C1 segment of cervical spinal cord (tissue), 14 donors: ENCODE measurements around the gene COL4A2.

Experiments
- DNase-seq, 14 donors: peaks; one replicate each; lab custom pipeline; 2025; lab: John Stamatoyannopoulos, UW

COL4A2 gene

GRCh38 chr13:110402299-110403069, 95.4 kb downstream of the COL4A2 start:
- DNase-seq: no peak

DNA sequence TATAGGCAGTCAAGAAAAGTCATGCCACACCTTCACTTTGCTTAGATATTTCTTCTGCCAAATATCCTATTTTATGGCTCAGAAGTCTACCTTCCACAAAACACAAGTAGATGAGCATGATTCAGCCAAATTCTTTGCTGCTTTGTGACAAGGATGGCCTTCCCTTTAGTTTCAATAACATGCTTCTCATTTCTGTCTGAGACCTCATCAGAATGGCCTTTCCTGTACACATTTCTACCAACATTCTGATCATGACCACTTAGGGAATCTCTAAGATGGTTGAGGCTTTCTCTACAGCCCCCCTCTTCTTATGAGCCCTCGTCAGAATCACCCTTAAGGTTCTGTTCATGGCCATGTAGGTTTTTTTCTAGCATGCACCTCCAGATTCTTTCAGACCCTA, 96.2 kb downstream of the COL4A2 start:
- DNase-seq: no peak

DNA sequence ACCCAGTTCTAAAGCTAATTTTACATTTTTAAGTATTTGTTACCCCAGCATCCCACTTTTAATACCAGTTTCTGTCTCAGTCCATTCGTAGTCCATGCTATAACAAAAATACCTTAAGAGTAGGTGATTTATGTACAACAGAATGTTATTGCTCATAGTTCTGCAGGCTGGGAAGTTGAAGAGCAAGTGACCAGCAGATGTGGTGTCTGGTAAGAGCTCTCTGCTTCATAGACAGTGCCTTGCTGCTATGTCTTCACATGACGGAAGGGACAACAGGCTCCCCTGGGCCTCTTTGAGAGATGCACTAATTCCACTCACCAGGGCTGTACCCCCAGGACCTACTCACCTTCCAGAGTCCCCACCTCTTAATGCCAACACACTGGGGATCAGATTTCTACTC, 96.6 kb downstream of the COL4A2 start:
- DNase-seq: no peak

- DNase-seq: no peak
Observed at GRCh38 chr13:110404321-110404720, 97.2 kb downstream of the COL4A2 start.

DNA sequence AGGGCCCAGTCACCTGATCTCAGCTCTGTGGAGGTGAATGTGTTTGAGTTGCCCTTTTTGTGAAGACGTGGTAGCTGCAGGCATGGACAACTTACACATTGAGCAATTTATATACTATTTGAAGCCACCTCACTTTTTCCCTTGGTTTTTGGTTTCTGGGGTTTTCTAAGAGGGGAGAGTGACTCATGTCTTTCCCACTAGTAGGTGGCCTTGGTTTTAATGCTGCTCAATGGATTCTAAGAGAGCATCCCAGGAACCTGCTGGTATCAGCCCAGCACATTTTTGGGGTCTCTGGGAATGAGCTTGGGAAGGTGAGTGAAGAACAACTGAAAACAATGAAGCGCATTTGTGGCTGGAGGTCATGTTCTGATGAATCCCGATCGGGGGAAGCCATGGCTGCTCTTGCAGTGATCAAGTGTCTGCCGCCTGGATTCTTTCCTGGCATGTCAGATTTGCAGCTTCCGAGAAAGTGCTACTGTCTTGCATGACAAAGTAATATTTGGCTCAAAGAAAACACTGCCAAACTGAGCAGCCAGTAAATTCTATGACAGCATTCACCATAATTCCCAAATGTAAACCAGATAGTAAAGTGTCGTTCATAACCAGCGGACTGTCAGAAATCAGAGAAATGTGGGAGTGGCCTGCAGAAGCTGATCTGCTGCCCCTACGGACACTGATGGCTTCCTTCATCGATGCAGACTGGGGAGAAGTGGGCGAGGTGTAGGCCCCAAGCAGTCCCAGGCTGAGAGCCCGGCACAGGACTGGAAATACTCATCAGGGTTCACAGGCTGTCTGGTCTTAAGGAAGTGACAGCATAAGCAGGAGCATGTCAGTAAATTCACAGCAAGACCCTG, 98.7 kb downstream of the COL4A2 start:
- DNase-seq: no peak

GRCh38 chr13:110407021-110407420, 99.9 kb downstream of the COL4A2 start:
- no peak for DNase-seq

DNA sequence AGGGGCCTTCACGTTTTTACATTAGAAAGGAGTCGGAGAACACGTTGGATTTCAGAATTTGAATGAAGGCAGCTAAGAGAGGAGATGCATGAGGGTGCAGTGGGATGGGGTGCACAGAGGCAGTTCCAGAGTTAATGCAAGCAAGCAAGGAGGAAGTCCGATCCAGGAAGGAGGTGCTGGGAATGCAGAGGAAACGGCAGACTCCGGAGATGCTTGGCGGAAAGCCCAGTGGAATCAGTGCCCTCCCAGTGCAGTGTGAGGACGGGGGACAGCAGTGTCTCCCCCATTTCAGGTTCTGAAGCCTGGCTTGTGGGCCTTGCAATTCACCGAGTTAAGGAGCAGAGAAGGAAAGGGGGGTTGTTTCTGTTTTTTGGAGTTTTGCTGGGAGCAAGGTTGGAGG, 100.4 kb downstream of the COL4A2 start:
- DNase-seq: no peak

- no peak for DNase-seq
Observed at GRCh38 chr13:110408286-110408685, 101.2 kb downstream of the COL4A2 start.

DNA sequence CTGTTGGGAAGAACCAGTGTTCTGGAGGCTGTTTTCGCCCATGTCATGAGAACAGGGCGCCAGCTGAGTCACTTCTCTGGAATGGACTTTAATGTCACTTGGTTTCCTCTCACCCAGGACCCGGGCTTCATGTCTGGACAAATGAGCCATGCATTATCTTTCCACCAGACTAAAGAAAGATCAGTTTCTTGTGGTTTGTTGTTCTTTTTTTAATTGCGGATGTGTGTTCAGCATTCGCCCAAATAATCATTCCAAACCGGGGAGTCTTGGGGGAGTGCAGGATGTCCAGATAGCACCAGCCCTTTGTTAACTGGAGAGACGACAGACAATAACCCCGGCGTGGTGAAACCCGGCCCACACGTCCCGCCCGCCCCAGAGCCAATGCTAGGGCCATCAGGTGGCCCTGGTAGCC, 102.5 kb downstream of the COL4A2 start:
- DNase-seq: no peak

DNA sequence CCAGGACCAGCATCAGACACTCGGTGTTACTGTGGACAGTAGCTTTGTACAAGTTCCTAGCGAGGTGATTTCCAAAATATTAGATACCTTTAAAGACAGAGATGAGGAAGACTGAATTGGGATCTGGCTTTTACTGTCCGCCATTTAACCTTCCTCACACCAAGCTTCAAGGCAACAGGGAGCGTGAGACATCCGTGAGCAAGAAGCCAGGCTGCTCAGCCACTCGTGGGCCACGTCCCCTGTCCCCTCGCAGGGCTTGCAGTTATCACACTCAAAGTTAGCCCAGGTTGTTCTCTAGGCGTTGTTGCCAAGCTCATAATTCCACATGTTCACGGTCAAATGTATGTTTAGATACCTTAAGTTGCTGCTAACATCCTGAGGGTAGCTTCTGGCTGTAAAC, 102.9 kb downstream of the COL4A2 start:
- DNase-seq: no peak

- no peak for DNase-seq
Observed at GRCh38 chr13:110410936-110411687, 104.0 kb downstream of the COL4A2 start.

GRCh38 chr13:110411688-110412059, 104.6 kb downstream of the COL4A2 start:
- no peak for DNase-seq

- DNase-seq: peak in 13 of 14 donors; percentile 4 to 81 (median 63)
Observed at GRCh38 chr13:110412132-110412914, 105.2 kb downstream of the COL4A2 start.

DNA sequence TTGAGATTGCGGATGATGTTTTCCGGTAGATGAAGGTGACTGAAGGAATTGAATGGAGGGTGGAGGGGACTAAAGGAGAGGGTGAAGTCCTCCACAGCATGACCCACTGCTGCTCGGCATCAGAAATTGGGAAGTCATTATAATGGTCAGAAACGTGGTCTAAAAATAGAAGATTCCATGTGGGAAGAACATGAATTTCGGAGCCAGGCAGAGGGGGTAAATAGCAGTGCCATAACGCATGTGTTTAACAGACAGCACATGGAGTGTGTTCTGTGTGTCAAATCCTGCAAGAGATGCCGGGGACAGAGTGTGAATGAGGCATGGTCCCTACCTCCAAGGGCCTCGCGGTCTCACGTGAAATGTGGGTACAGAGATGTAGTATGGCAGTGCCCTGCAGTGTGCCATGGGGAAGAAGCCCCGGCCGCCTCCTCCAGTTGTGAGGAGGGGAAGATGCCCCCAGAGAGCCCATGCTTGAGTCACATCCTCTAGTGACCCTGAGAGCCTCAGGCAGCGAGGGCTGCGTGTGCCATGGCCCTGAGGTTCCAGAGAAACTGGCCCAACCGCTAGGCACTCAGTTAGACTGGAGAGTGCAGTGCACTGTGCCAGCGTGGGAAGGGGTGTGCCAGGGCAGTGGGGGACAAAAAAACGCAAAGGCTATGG, 106.1 kb downstream of the COL4A2 start:
- no peak for DNase-seq

GRCh38 chr13:110413676-110414040, 106.6 kb downstream of the COL4A2 start:
- DNase-seq: no peak

- no peak for DNase-seq
Observed at GRCh38 chr13:110414283-110414682, 107.2 kb downstream of the COL4A2 start.

GRCh38 chr13:110414931-110415330, 107.8 kb downstream of the COL4A2 start:
- DNase-seq: no peak

- DNase-seq: no peak
Observed at GRCh38 chr13:110415669-110416068, 108.6 kb downstream of the COL4A2 start.

GRCh38 chr13:110416131-110417025, 109.3 kb downstream of the COL4A2 start:
- DNase-seq: no peak

- no peak for DNase-seq
Observed at GRCh38 chr13:110418944-110419343, 111.9 kb downstream of the COL4A2 start.
